Mononuclear cell (primary cell): Measurements from ENCODE around the gene PPP1R1A. TPM values are rescaled to one million over a fixed set of nuclear protein-coding genes. Genes with fewer than 3 reads are reported as not detected.

Experiments used
- H3K27me3 ChIP-seq: 2 replicates; pipeline ENCODE4 v1.6.0; 2011; ENCODE audit warnings: low read length, control low read depth; ENCODE audit not compliant: insufficient read depth
- H3K4me1 ChIP-seq: 2 replicates; pipeline ENCODE4 v1.5.1; 2011; ENCODE audit warnings: mild to moderate bottlenecking, low read length, control low read depth; ENCODE audit not compliant: insufficient read depth
- H3K4me3 ChIP-seq: 2 replicates; pipeline ENCODE4 v1.5.1; 2011; ENCODE audit warnings: mild to moderate bottlenecking, low read length, moderate library complexity
- H3K9me3 ChIP-seq: 2 replicates; pipeline ENCODE4 v1.5.1; 2011; ENCODE audit warnings: low read depth, mild to moderate bottlenecking, control low read depth, low read length
- total RNA-seq: library from RNA; depleted of rRNA; stranded (reverse); fragments of >200 nt; gene quantifications from one replicate; pipeline ENCODE4 v1.2.3, GENCODE V29; 2012

PPP1R1A gene
- total RNA-seq, 1 donor: not detected

GRCh38 chr12:54590978-54591591 is 2.6 kb upstream of the PPP1R1A start:
- Histone ChIP-seq H3K9me3 (no peaks in the 10 kb centered on the region), H3K27me3 (peaks cover 33% of the 10 kb centered on the region), H3K4me1 (peaks cover 5% of the 10 kb centered on the region), H3K4me3 (no peak overlapping the region)

- Histone ChIP-seq H3K27me3 (peaks cover 33% of the 10 kb centered on the region), H3K4me3 (no peak overlapping the region), H3K9me3 (no peaks in the 10 kb centered on the region), H3K4me1 (peaks cover 5% of the 10 kb centered on the region)
Observed at GRCh38 chr12:54589964-54590363, 1.5 kb upstream of the PPP1R1A start.

- peaks cover 33% of the 10 kb centered on the region for H3K27me3 ChIP-seq
- no peak overlapping the region for H3K4me3 ChIP-seq
- H3K4me1 ChIP-seq: peaks cover 5% of the 10 kb centered on the region
- H3K9me3 ChIP-seq: no peaks in the 10 kb centered on the region
Observed at GRCh38 chr12:54588890-54589267, 420 bp upstream of the PPP1R1A start.

GRCh38 chr12:54587315-54587873 is 1.1 kb downstream of the PPP1R1A start:
- no peaks in the 10 kb centered on the region for H3K9me3 ChIP-seq
- peaks cover 33% of the 10 kb centered on the region for H3K27me3 ChIP-seq
- no peak overlapping the region for H3K4me3 ChIP-seq
- peaks cover 5% of the 10 kb centered on the region for H3K4me1 ChIP-seq

GRCh38 chr12:54586620-54587019 is 1.8 kb downstream of the PPP1R1A start:
- Histone ChIP-seq H3K9me3 (no peaks in the 10 kb centered on the region), H3K4me1 (peaks cover 5% of the 10 kb centered on the region), H3K4me3 (no peak overlapping the region), H3K27me3 (peaks cover 33% of the 10 kb centered on the region)

GRCh38 chr12:54585243-54585642 is 3.2 kb downstream of the PPP1R1A start:
- Histone ChIP-seq H3K4me1 (peaks cover 5% of the 10 kb centered on the region), H3K27me3 (peaks cover 33% of the 10 kb centered on the region), H3K9me3 (no peaks in the 10 kb centered on the region), H3K4me3 (no peak overlapping the region)

- peaks cover 24% of the 10 kb centered on the region for H3K27me3 ChIP-seq
Observed at GRCh38 chr12:54584128-54584527, 4.3 kb downstream of the PPP1R1A start.

GRCh38 chr12:54583726-54584125 is 4.7 kb downstream of the PPP1R1A start:
- Histone ChIP-seq H3K4me3 (no peak overlapping the region), H3K9me3 (no peaks in the 10 kb centered on the region), H3K27me3 (peaks cover 20% of the 10 kb centered on the region), H3K4me1 (peaks cover 5% of the 10 kb centered on the region)

More at GRCh38 chr12:54584128-54584527, 4.3 kb downstream of the PPP1R1A start:
- H3K4me3 ChIP-seq: no peak overlapping the region
- no peaks in the 10 kb centered on the region for H3K9me3 ChIP-seq
- peaks cover 9% of the 10 kb centered on the region for H3K4me1 ChIP-seq

- peaks cover 4% of the 10 kb centered on the region for H3K4me1 ChIP-seq
- H3K27me3 ChIP-seq: peaks cover under 1% of the 10 kb centered on the region
- no peaks in the 10 kb centered on the region for H3K9me3 ChIP-seq
- no peak overlapping the region for H3K4me3 ChIP-seq
Observed at GRCh38 chr12:54581412-54581811, 7.0 kb downstream of the PPP1R1A start.

GRCh38 chr12:54579696-54580333 is 8.6 kb downstream of the PPP1R1A start:
- Histone ChIP-seq H3K27me3 (no peaks in the 10 kb centered on the region), H3K9me3 (no peaks in the 10 kb centered on the region), H3K4me3 (no peak overlapping the region), H3K4me1 (peaks cover 4% of the 10 kb centered on the region)

- Histone ChIP-seq H3K4me3 (no peak overlapping the region), H3K4me1 (peaks cover 4% of the 10 kb centered on the region), H3K9me3 (no peaks in the 10 kb centered on the region), H3K27me3 (no peaks in the 10 kb centered on the region)
Observed at GRCh38 chr12:54579258-54579657, 9.2 kb downstream of the PPP1R1A start.

- H3K4me1 ChIP-seq: peaks cover 4% of the 10 kb centered on the region
- H3K9me3 ChIP-seq: no peaks in the 10 kb centered on the region
- no peak overlapping the region for H3K4me3 ChIP-seq
- H3K27me3 ChIP-seq: no peaks in the 10 kb centered on the region
Observed at GRCh38 chr12:54578778-54579177, 9.7 kb downstream of the PPP1R1A start.

GRCh38 chr12:54572881-54573280 is 15.6 kb downstream of the PPP1R1A start:
- Histone ChIP-seq H3K4me3 (no peak overlapping the region), H3K27me3 (no peaks in the 10 kb centered on the region), H3K4me1 (no peaks in the 10 kb centered on the region), H3K9me3 (no peaks in the 10 kb centered on the region)

GRCh38 chr12:54571193-54572188 is 17.0 kb downstream of the PPP1R1A start:
- H3K4me3 ChIP-seq: no peak overlapping the region
- no peaks in the 10 kb centered on the region for H3K4me1 ChIP-seq
- no peaks in the 10 kb centered on the region for H3K9me3 ChIP-seq
- no peaks in the 10 kb centered on the region for H3K27me3 ChIP-seq

- Histone ChIP-seq H3K4me1 (no peaks in the 10 kb centered on the region), H3K27me3 (no peaks in the 10 kb centered on the region), H3K4me3 (no peak overlapping the region), H3K9me3 (no peaks in the 10 kb centered on the region)
Observed at GRCh38 chr12:54569995-54570528, 18.4 kb downstream of the PPP1R1A start.
